Central memory CD4-positive, alpha-beta T cell (primary cell): Measurements from ENCODE around the gene HOXA5.

Experiments
- DNase-seq: peaks from one replicate; pipeline ENCODE4 v3.0.0; 2022

HOXA5 gene

GRCh38 chr7:27147199-27148030 lies 3.9 kb upstream of the HOXA5 start, which contains the start of gene HOXA6:
Gene HOXA6, minus strand, starts transcription at chr7:27147774. Its CDS starts 25 bp downstream, at chr7:27147749.
- no peak for DNase-seq

- DNase-seq: no peak
Observed at GRCh38 chr7:27146491-27147198, 3.2 kb upstream of the HOXA5 start.

GRCh38 chr7:27145914-27146412 lies 2.5 kb upstream of the HOXA5 start:
- no peak for DNase-seq

- no peak for DNase-seq
Observed at GRCh38 chr7:27145165-27145913, 1.9 kb upstream of the HOXA5 start.

GRCh38 chr7:27144781-27145164 lies 1.3 kb upstream of the HOXA5 start:
- no peak for DNase-seq

- no peak for DNase-seq
Observed at GRCh38 chr7:27143950-27144780, 684 bp upstream of the HOXA5 start.

- no peak for DNase-seq
Observed at GRCh38 chr7:27142580-27143022, 880 bp downstream of the HOXA5 start.

GRCh38 chr7:27141923-27142579 lies 1.4 kb downstream of the HOXA5 start:
- no peak for DNase-seq

GRCh38 chr7:27141137-27141922 lies 2.2 kb downstream of the HOXA5 start:
- DNase-seq: no peak

GRCh38 chr7:27140126-27140857 lies 3.2 kb downstream of the HOXA5 start:
- no peak for DNase-seq

GRCh38 chr7:27139334-27140125 lies 4.0 kb downstream of the HOXA5 start:
- DNase-seq: no peak

GRCh38 chr7:27138985-27139333 lies 4.5 kb downstream of the HOXA5 start:
- DNase-seq: no peak

- DNase-seq: no peak
Observed at GRCh38 chr7:27138472-27138871, 5.0 kb downstream of the HOXA5 start.

GRCh38 chr7:27137640-27138315 lies 5.7 kb downstream of the HOXA5 start:
- DNase-seq: no peak

GRCh38 chr7:27134392-27134791 lies 9.1 kb downstream of the HOXA5 start:
- DNase-seq: no peak

- no peak for DNase-seq
Observed at GRCh38 chr7:27133409-27134231, 9.9 kb downstream of the HOXA5 start.

- DNase-seq: no peak
Observed at GRCh38 chr7:27132978-27133377, 10.5 kb downstream of the HOXA5 start.

GRCh38 chr7:27132214-27132613 lies 11.3 kb downstream of the HOXA5 start:
- DNase-seq: no peak
